Glomerular visceral epithelial cell (primary cell): ENCODE results near the gene FOXN1.
"Not testable (repeated sequence)": the region's sequence is repeated elsewhere in the genome, so short reads cannot be mapped to it uniquely, and the experiment has no call there.

ENCODE experiments used
- DNase-seq: peaks from one replicate; pipeline ENCODE4 v3.0.0-alpha.2; 2016; ENCODE audit errors: extremely low spot score

The FOXN1 gene, protein sequence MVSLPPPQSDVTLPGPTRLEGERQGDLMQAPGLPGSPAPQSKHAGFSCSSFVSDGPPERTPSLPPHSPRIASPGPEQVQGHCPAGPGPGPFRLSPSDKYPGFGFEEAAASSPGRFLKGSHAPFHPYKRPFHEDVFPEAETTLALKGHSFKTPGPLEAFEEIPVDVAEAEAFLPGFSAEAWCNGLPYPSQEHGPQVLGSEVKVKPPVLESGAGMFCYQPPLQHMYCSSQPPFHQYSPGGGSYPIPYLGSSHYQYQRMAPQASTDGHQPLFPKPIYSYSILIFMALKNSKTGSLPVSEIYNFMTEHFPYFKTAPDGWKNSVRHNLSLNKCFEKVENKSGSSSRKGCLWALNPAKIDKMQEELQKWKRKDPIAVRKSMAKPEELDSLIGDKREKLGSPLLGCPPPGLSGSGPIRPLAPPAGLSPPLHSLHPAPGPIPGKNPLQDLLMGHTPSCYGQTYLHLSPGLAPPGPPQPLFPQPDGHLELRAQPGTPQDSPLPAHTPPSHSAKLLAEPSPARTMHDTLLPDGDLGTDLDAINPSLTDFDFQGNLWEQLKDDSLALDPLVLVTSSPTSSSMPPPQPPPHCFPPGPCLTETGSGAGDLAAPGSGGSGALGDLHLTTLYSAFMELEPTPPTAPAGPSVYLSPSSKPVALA

DNA sequence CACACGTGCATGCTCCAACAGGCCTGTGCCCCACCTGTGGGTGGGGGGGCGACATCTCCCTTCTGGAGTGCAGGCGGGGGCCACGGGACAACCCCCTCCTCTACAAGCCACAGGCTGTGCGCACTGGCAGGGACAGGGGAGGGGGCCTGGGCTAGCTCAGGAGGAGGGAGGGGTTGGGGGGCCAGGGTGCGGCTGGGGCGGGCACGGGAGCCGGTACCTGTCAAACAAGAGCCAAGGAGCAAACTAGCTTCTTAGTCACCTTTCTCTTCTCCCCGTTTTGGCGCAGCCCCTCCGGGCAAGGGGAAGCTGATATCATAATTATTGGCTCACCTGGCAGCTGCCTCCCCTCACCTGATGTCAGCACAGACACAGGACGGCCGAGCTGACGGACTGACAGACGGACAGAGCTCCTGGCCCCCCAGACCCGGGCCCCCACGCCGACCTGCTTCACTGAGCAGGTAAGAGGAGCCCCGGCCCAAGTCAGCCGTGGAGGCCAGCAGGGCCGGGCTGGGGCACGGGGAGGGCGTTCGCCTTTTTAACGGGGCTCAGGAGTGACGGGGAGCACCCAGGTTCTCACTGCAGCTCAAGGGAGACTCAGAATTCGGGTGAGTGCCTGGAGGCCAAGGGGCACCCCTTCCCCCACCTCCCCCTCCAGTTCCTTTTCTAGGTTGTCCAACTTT lies at the start of gene FOXN1:
TSS of gene FOXN1 (plus strand) at position 363 of the 680 bp plus-strand sequence. CDS start 17,622 bp downstream, outside the sequence.
- DNase-seq = no peak

DNA sequence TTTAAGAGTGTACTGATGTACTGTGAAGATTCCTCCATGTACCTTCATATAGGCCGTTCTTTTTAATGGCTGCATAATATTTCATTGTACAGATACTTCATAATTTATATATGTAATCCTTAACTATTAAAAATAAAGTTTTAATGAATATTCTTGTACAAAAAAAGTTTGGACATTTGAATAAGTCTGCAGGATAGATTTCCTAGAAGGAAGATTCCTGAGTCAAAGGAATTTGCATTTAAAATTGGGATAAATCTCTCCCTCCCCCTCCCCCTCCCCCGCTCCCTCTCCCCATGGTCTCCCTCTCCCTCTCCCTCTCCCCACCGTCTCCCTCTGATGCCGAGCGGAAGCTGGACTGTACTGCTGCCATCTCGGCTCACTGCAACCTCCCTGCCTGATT lies 48.3 kb upstream of the FOXN1 start:
- DNase-seq = no peak

DNA sequence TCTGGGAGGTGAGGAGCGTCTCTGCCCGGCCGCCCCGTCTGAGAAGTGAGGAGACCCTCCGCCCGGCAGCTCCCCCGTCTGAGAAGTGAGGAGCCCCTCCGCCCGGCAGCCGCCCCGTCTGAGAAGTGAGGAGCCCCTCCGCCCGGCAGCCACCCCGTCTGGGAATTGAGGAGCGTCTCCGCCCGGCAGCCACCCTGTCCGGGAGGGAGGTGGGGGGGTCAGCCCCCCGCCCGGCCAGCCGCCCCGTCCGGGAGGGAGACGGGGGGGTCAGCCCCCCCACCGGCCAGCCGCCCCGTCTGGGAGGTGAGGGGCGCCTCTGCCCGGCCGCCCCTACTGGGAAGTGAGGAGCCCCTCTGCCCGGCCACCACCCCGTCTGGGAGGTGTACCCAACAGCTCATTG lies 47.3 kb upstream of the FOXN1 start:
- DNase-seq = not testable (repeated sequence)

DNA sequence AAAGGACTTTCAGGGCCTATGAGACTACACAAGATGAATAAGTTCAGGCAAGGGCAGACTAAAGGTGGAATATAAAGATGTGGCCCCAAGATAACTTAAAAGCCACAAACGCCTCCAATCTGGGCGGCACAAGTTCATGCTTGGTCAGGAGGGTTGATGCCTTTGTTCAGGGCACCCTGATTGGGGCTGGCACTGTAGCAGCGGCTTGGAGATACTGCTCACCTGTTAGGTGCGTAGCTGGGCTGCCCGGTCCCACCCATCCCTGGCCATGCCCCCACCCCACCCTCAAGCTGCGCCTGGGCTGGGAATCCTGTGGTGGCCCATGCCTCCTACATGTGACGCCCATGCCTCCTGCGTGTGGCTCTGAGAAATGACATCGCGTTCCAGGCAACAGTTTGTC lies 45.2 kb upstream of the FOXN1 start:
- no peak for DNase-seq

DNA sequence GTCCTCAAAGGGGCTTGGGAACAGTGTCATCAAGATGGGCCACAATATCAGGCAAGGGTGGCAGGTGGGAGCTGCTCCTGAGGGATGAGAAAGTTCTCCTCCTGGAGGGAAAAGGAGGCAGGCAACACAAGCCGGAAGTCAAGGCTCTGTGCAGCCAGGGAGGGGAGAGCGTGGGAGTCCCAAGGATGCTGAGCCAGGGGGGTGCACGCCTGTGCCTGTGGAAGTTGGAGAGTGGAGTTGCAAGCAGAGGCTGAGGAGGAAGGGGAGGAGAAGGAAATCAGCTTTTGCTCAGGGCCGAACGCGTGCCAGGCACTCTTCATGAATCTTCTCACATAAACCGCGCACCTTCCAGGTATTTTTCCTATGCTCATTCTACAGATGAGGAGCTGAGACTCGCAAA lies 40.1 kb upstream of the FOXN1 start:
- no peak for DNase-seq

DNA sequence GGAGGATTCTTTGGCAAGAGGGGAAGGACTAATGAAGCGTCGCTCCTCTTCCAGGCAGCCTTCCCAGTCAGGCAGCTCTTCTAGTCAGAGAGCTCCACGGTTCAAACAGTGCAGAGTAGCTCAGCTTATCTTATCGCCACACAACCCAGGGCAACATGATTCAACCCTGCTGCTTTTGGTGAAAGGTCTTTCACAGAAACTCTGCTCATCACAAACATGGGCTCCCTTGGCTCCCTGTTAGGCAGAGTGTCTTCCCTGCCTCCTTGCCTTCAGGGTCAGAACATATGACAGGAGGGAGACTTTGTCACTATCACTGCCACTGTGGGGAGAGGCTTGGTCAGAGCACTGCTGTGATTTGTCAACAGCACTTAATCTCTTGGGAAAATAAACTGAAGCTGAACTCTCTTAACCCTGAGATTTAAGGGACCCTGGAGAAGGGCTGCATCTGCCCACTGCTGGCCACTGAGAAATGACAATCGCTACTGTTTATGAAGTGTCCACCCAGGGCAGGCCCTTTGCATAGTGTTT lies 39.6 kb upstream of the FOXN1 start:
- no peak for DNase-seq

DNA sequence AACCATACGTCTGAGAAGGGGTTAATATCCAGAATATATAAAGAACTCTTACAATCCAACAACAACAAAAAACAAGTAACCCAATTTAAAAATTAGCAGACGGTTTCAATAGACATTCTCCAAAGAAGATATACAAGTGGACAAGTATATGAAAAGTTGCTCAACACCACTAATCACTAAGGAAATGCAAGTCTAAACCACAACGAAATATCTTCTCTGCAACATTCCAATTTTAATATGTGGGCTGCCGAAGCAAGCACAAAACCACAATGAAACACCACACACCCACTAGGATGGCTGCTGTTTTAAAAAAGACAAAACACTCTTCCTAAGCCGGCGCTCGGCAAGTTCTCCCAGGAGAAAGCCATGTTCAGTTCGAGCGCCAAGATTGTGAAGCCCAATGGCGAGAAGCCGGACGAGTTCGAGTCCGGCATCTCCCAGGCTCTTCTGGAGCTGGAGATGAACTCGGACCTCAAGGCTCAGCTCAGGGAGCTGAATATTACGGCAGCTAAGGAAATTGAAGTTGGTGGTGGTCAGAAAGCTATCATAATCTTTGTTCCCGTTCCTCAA lies 38.6 kb upstream of the FOXN1 start:
- DNase-seq = peak; percentile 12

DNA sequence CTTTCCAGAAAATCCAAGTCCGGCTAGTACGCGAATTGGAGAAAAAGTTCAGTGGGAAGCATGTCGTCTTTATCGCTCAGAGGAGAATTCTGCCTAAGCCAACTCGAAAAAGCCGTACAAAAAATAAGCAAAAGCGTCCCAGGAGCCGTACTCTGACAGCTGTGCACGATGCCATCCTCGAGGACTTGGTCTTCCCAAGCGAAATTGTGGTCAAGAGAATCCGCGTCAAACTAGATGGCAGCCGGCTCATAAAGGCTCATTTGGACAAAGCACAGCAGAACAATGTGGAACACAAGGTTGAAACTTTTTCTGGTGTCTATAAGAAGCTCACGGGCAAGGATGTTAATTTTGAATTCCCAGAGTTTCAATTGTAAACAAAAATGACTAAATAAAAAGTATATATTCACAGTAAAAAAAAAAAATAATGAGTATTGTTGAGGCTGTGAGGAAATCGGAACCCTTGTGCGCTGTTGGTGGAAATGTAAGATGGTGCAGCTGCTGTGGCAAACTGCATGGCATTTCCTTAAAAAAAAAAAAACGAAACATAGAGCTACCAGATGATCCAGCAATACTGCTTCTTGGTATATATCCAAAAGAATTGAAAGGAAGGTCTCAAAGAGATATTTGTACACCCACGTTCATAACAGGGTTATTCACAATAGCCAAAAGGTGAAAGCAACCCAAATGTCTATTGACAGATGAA lies 38.0 kb upstream of the FOXN1 start:
- DNase-seq = not testable (repeated sequence)

DNA sequence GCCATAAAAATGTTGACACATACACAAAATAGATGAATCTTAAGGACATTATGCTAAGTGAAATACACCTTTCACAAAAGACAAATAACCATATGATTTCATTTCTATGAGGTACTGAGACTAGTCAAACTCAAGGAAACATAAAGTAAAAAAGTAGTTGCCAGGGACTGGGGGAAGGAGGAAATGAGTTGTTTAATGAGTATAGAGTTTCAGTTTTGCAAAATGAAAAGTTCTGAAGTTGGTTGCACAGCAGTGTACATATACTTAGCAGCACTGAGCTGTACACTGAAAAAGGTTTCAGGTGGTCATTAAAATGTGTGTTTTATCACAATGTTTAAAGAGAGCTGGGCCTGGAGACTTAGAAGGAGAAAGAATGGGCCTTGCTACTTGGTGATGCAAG lies 37.4 kb upstream of the FOXN1 start:
- DNase-seq = no peak

DNA sequence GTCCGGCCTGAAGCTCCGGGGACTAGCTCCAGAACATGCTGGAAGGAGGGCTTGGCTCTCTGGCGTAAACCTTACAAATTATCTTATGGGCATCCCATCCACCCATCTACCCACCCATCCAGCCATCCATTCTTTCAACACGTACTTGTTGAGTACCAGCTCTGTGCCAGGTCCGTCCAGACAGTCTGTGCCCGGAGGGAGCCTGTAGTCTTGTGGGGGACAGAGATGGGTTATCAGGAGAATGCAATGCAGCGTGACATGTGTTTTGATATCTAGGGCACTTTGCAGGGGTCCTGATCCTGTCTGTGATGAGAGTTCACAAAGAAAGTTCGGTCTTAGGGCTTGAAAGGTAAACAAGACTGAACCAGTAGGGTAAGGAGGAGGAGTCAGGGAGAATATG lies 36.8 kb upstream of the FOXN1 start:
- DNase-seq = no peak

DNA sequence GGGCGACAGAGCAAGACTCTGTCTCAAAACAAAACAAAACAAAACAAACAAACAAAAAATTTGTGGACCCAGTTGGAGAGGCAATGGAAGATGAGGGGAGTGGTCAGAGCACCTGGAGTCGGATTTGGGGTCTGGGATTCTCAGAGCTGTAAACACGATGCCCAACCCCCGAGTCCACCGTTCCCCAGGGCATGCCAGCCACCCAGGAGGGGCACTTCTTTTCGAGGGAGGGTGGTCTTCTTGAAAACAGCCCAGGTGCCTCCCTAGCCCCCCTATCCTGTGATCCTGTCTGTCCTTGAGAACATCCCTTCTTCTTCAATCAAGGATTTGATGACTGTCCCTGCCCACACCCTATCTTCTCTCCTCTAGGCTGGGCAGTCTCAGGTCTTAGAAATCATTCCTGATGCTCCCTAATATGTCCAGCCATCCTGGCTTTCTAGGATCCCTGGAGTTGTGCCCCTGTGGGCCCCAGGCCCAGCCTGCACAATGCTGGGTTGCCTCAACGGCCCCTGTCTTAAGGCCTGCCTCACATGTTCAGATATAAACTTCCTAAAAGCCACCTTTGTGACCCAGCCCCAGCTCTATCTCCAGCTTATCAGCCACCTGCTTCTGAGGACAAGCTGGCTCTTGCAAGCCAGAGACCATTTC lies 35.8 kb upstream of the FOXN1 start:
- DNase-seq = no peak

DNA sequence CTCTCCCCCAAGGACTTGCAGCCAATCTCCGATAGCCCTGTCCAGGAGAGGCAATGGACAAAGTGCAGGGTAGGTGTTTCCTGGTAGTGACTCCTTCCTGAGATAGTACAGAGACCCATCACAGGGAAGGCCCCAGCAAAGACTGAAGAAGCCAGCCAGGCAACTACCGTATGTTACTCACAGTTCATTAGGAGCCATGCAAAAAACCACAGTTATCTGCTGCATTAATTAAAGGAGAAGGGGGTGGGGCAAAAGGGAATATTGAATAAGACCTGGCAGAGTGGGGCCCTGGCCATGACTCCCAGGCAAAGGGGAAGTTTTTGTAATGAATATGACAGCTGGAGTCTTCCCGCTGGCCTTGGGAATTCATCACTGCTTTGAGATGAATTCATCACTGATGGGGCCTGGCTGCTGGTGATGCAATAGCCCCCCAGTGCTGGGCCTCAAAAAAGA lies 35.2 kb upstream of the FOXN1 start:
- DNase-seq = no peak

DNA sequence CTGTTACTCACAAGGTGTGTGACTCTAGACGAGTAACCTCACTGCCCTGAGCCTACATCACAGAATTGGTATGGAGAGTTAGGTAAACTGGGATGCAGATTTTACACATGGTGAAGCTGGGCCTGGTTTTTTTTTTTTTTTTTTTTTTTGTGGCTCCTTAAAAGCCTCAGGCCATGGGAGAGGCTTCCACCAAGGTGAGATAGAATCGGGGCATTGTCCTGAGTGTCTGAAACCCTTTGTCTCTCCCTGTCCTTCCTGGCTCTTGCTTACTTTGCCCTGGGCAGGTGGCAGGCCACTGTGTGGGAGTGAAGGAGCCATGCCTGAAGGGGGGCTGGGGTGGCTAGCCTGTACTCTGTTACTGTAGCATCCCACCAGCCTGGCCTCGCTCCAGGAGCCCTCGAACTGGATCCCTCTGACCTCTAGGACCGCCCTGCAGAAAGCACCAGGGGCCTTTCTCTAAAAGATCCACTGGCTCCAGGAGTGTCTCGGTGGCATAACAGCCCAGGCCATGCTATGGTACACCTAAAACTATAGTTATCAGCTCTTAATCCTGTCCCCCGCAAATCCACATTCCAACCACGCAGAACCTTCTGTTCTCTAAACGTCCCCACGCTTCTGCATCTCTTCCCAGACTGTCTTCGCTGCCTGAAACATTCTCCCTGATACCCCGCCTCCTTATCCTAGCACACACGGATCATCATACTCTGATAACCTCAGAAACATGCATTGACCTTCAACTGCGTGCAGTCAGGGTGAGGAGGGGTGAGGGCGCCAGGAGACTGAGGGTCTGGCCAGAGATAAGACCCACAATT lies 34.4 kb upstream of the FOXN1 start:
- no peak for DNase-seq

DNA sequence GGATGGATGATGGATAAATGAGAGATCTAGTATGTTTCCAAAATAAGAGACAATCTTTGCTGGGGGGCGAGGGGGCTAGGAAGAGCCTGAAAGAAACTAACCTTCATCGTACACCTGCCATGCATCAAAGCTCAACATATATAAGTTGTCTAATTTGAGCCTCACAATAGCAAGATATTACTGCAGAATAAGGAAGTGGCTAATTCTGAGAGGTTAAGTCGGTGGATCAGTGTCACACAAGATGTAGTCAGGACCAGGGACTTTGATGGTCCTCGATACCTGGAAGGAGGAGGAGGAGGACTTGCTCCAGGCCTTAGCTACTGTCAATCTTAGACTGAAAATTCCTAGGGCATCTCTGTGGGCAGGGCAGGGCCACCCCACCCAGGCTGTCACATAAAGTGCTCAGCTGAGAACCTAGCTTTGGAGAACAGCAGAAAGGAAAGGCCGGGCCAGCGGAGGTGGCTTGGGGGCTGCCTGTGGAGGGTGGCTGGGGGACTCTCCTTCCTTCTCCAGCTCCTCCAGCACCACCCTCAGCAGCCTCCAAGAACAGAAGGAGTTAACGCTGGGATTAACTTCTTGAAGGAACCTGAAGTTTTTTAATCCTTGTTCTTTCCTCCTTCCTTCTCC lies 33.2 kb upstream of the FOXN1 start:
- DNase-seq = no peak

DNA sequence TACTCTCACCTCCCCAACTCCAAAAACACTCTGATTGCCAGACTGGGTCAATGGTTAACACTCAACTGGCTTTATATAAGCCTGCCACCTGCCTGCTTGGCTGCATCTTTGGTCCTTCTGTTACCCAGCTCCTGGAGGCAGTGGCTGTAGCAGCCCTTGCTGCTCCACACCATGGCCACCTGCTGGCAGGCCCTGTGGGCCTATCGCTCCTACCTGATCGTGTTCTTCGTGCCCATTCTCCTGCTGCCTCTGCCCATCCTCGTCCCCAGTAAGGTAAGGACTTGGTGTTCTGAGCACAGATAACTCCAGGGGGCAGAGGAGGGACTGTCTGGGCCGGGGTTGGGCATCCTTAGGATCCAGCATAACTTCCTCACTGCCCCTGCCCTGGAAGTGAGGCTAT lies 32.6 kb upstream of the FOXN1 start, which contains the start of gene SLC13A2:
TSS of gene SLC13A2 (plus strand) at position 103 of the 400 bp plus-strand sequence. CDS start at position 172, 69 bp downstream.
- no peak for DNase-seq

DNA sequence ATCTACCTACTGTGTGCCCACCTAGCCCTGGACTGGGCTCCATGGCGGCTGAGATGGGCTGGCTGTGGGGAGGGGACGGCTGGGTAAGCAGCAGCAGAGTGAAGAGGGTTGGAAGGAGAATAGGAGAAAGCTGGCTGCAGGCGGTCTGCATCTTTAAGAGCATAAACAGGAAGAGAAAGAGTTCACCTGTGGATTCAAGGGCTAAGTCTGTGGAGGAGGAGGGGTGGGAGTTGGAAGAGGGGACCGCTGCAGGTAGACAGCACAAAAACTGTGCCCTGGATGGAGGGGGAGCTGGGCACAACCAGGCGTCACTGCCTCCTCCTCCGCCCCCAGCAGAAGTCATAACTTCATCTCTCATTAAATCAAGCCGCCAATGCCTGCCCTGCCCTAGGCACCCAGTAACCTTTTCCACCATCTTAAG lies 32.0 kb upstream of the FOXN1 start:
- no peak for DNase-seq

DNA sequence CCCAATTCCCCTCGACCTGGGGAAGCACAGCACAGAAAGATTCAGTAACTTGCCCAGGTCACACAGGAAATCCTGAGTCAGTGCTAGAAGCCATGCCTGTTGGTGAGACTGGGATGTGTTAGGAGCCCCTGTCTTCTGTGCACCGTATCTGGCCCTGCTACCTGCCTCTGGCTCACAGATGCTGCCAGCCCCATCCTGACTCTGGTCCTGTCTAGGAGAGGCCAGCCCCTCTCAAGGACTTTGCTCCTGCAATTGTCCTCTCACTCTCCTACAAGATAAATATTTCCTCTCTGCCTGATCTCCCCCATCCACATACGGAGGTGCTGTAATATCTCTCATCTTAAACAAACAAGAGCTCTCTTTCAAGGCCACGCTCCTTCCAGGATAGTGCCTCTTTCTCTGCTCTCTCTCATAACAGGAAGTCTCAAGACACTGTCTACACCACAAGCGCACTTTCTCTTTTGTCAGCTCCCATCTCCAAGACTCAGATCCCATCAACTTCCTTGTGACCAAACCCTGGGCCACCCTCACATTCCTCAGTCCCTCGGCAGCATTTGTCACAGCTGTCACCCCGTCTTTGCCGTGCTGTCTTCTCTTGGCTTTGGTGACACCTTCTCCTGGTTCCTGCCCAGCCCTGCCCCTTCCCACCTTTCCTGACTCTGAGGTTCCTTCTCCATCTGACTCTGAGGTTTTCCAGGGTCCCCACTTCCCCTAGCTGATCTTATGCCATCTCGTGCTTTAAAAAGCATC lies 30.8 kb upstream of the FOXN1 start:
- no peak for DNase-seq

DNA sequence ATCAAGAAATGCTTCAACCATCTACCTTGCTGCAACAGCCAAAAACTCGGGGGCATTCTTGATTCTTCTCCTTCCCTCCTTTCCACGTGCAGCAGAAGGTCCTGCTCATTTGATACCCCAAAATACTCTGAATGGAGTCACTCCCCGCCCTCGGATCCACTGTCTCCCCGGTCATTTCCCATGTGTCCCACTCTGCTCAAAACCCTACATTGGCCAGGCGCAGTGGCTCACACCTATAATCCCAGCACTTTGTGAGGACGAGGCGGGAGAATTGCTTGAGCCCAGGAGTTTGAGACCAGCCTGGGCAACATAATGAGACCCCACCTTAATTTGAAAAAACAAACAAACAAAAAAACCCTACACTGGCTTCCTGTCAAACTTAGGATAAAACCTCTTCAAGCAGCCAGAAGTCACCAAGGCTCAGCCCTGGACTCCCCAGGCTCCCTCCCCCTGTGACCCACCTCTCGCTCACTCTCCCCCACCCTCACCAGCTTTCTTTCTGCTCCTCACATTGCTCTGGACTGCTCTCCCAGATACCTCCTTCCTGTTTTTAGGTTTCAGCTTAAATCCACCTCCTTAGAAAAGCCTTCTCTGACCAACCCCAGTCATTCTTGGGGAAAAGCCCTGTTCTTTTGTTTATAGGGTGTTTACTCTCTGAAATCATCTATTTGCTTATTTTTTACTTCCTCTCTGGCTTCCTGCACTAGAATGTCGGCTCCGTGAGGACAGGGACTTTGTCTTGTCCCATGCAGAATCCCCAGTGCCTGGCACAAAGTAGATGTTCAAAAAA lies 29.9 kb upstream of the FOXN1 start:
- DNase-seq = no peak
